H9 (cell line): Measurements from ENCODE around the gene PP2D1. TPM values are rescaled to one million over a fixed set of nuclear protein-coding genes. Genes with fewer than 3 reads are reported as not detected.

Experiments used
- DNase-seq: peaks from one replicate; pipeline ENCODE4 v3.0.0-alpha.2; 2017
- H2AFZ ChIP-seq: one replicate; pipeline ENCODE4 v1.6.1; 2013; ENCODE audit warnings: mild to moderate bottlenecking, low read length, control low read depth, moderate library complexity
- H2AK5ac ChIP-seq: 2 replicates; pipeline ENCODE4 v1.6.1; 2013; ENCODE audit warnings: low read length, control low read depth, mixed read lengths; ENCODE audit not compliant: insufficient read length
- H2BK120ac ChIP-seq: one replicate; pipeline ENCODE4 v1.6.1; 2013; ENCODE audit warnings: low read depth, mild to moderate bottlenecking, low read length, control low read depth, inconsistent platforms; ENCODE audit not compliant: poor library complexity, severe bottlenecking
- H2BK12ac ChIP-seq: 2 replicates; pipeline ENCODE4 v1.6.1; 2013; ENCODE audit warnings: low read length, control low read depth, mixed read lengths, low read depth; ENCODE audit not compliant: insufficient read length
- H2BK15ac ChIP-seq: 2 replicates; pipeline ENCODE4 v1.6.1; 2013; ENCODE audit warnings: low read depth, low read length, control low read depth
- H2BK20ac ChIP-seq: one replicate; pipeline ENCODE4 v1.6.1; 2013; ENCODE audit warnings: low read depth, mild to moderate bottlenecking, low read length, control low read depth, inconsistent platforms; ENCODE audit not compliant: poor library complexity, severe bottlenecking
- H2BK5ac ChIP-seq: 2 replicates; pipeline ENCODE4 v1.6.1; 2013; ENCODE audit warnings: low read length, control low read depth, mixed read lengths; ENCODE audit not compliant: insufficient read length
- H3K14ac ChIP-seq: 2 replicates; pipeline ENCODE4 v1.6.1; 2013; ENCODE audit warnings: low read length, control low read depth; ENCODE audit not compliant: insufficient read depth
- H3K18ac ChIP-seq: 2 replicates; pipeline ENCODE4 v1.6.1; 2013; ENCODE audit warnings: low read depth, mild to moderate bottlenecking, mixed read lengths, low read length, control low read depth; ENCODE audit not compliant: insufficient read length
- H3K23ac ChIP-seq: 2 replicates; pipeline ENCODE4 v1.6.1; 2013; ENCODE audit warnings: low read length, control low read depth, mixed read lengths, low read depth; ENCODE audit not compliant: insufficient read length
- H3K23me2 ChIP-seq: 2 replicates; pipeline ENCODE4 v1.6.1; 2013; ENCODE audit warnings: low read depth, mild to moderate bottlenecking, mixed read lengths, low read length, control low read depth; ENCODE audit not compliant: insufficient read length, poor library complexity, severe bottlenecking
- H3K27ac ChIP-seq: 2 replicates; pipeline ENCODE4 v1.5.1; 2013; ENCODE audit warnings: low read length, control low read depth, mixed read lengths, low read depth; ENCODE audit not compliant: insufficient read length
- H3K27me3 ChIP-seq: 2 replicates; pipeline ENCODE4 v1.6.1; 2013; ENCODE audit warnings: low read length, control low read depth, inconsistent platforms; ENCODE audit not compliant: insufficient read depth
- H3K4ac ChIP-seq: 2 replicates; pipeline ENCODE4 v1.6.1; 2013; ENCODE audit warnings: low read depth, mild to moderate bottlenecking, control low read depth, inconsistent platforms, low read length, moderate library complexity
- H3K4me1 ChIP-seq: 2 replicates; pipeline ENCODE4 v1.6.1; 2013; ENCODE audit warnings: low read length, control low read depth, inconsistent platforms; ENCODE audit not compliant: insufficient read depth
- H3K4me2 ChIP-seq: 2 replicates; pipeline ENCODE4 v1.6.1; 2013; ENCODE audit warnings: low read length, control low read depth, mixed read lengths; ENCODE audit not compliant: insufficient read length, insufficient read depth
- H3K56ac ChIP-seq: 2 replicates; pipeline ENCODE4 v1.6.1; 2013; ENCODE audit warnings: low read depth, mild to moderate bottlenecking, mixed read lengths, low read length, control low read depth; ENCODE audit not compliant: insufficient read length
- H3K79me1 ChIP-seq: 2 replicates; pipeline ENCODE4 v1.6.1; 2013; ENCODE audit warnings: low read depth, mild to moderate bottlenecking, moderate library complexity, low read length, control low read depth, inconsistent platforms; ENCODE audit not compliant: insufficient read depth, poor library complexity, severe bottlenecking
- H3K79me2 ChIP-seq: 2 replicates; pipeline ENCODE4 v1.6.1; 2013; ENCODE audit warnings: low read length, control low read depth, inconsistent platforms; ENCODE audit not compliant: insufficient read depth
- H3K9ac ChIP-seq: 2 replicates; pipeline ENCODE4 v1.6.1; 2013; ENCODE audit warnings: low read length, control low read depth, mixed read lengths; ENCODE audit not compliant: insufficient read length; ENCODE audit errors: extremely low read depth
- H3K9me3 ChIP-seq: one replicate; pipeline ENCODE4 v1.6.1; 2013; ENCODE audit warnings: low read depth, low read length, inconsistent platforms; ENCODE audit not compliant: control insufficient read depth
- H3T11ph ChIP-seq: one replicate; pipeline ENCODE4 v1.6.1; 2013; ENCODE audit warnings: mild to moderate bottlenecking, low read length, control low read depth, inconsistent platforms
- H4K20me1 ChIP-seq: one replicate; pipeline ENCODE4 v1.6.1; 2013; ENCODE audit not compliant: control insufficient read depth, insufficient read length, insufficient read depth
- H4K5ac ChIP-seq: 2 replicates; pipeline ENCODE4 v1.6.1; 2013; ENCODE audit warnings: low read depth, mild to moderate bottlenecking, mixed read lengths, low read length, control low read depth; ENCODE audit not compliant: insufficient read length
- H4K8ac ChIP-seq: replicated peaks from 2 replicates; pipeline ENCODE4 v1.6.1; 2013; ENCODE audit warnings: low read length, control low read depth, mixed read lengths, low read depth; ENCODE audit not compliant: insufficient read length
- H4K91ac ChIP-seq: 2 replicates; pipeline ENCODE4 v1.6.1; 2013; ENCODE audit warnings: low read depth, mild to moderate bottlenecking, moderate library complexity, mixed read lengths, low read length, control low read depth; ENCODE audit not compliant: insufficient read length
- H3K27ac Mint-ChIP-seq, 3 experiments: 2 replicates in 2 of 3; 3 replicates in 1 of 3; pipeline ENCODE4 v1.8.0; 2020 to 2021; ENCODE audit warnings: mixed read lengths in 3 of 3, mild to moderate bottlenecking in 1 of 3, moderate library complexity in 1 of 3
- H3K27me3 Mint-ChIP-seq: 2 replicates; pipeline ENCODE4 v1.8.0; 2021; ENCODE audit warnings: low read depth, mild to moderate bottlenecking, moderate library complexity, mixed read lengths
- H3K36me3 Mint-ChIP-seq, 3 experiments: 2 replicates in 2 of 3; 3 replicates in 1 of 3; pipeline ENCODE4 v1.8.0; 2020 to 2021; ENCODE audit warnings: low read depth in 3 of 3, mixed read lengths in 3 of 3; ENCODE audit not compliant: insufficient read depth in 1 of 3
- H3K4me1 Mint-ChIP-seq, 2 experiments: 2 replicates each; pipeline ENCODE4 v1.8.0; 2020; ENCODE audit warnings: mixed read lengths in 2 of 2
- H3K4me3 Mint-ChIP-seq, 2 experiments: 2 replicates in 1 of 2; 3 replicates in 1 of 2; pipeline ENCODE4 v1.8.0; 2020 to 2021; ENCODE audit warnings: mild to moderate bottlenecking in 2 of 2, mixed read lengths in 2 of 2, moderate library complexity in 1 of 2
- H3K9me3 Mint-ChIP-seq, 2 experiments: 2 replicates in 1 of 2; 3 replicates in 1 of 2; pipeline ENCODE4 v1.8.0; 2020; ENCODE audit warnings: mild to moderate bottlenecking in 2 of 2, mixed read lengths in 2 of 2, moderate library complexity in 1 of 2
- WGBS: extraction: QIAGEN DNeasy Blood & Tissue Kit; methylation state at CpG from one replicate; pipeline ENCODE4 v1.1.7; 2013; ENCODE audit warnings: missing lambda C conversion rate, low lambda C conversion rate, mixed read lengths; ENCODE audit not compliant: insufficient read length; ENCODE audit errors: extremely low coverage; 5-methylcytosine and 5-hydroxymethylcytosine counted together
- total RNA-seq: library from RNA; stranded (reverse); gene quantifications from 2 replicates; pipeline ENCODE4 v1.2.1, GENCODE V29; 2021
- TF ChIP-seq, protein P1 (sequence below): fragments of 200-600 bp; sonication (generic); conservative IDR thresholded peaks from 3 replicates; pipeline ENCODE4 v1.8.0; 2021; ENCODE audit warnings: antibody characterized with exemption, mild to moderate bottlenecking

Gene PP2D1
- total RNA-seq, 1 experiment from 2014 or later: not detected

DNA sequence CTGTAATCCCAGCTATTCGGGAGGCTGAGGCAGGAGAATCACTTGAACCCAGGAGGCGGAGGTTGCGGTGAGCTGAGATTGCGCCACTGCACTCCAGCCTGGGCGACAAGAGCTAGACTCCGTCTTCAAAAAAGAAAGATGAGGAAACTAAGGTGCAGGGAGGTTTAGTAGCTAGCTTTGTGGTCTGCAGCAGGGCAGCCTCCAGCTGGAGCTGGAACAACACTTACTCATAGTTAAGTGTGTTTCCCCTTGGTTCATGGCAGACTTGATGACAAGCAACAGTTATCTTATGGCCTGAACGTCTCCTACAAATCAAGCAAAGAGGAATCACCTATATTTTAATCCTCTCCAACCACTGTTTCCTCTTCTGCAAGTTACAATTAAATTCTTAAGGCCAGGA, 40.8 kb upstream of the PP2D1 start:
- no peaks in the 10 kb centered on the region for H3K23me2 ChIP-seq
- H3K4me2 ChIP-seq: no peak overlapping the region
- H4K5ac ChIP-seq: no peak overlapping the region
- H2BK5ac ChIP-seq: no peak overlapping the region
- H2BK20ac ChIP-seq: no peak overlapping the region
- Mint-ChIP-seq H3K27me3 (no peaks in the 10 kb centered on the region), H3K9me3 (no peaks in the 10 kb centered on the region), H3K4me1 (peaks cover 3% of the 10 kb centered on the region in 2 experiments; a peak in 2 of 4 replicates), H3K36me3 (no peaks in the 10 kb centered on the region), H3K27ac (no peak overlapping the region), H3K4me3 (no peak overlapping the region)
- no peak overlapping the region for H2AFZ ChIP-seq
- H4K91ac ChIP-seq: no peak overlapping the region
- no peak for DNase-seq
- no peak overlapping the region for H4K8ac ChIP-seq
- no peak overlapping the region for H2BK15ac ChIP-seq
- no peak overlapping the region for H3K56ac ChIP-seq
- H4K20me1 ChIP-seq: no peaks in the 10 kb centered on the region
- H3K9me3 ChIP-seq: no peaks in the 10 kb centered on the region
- no peak overlapping the region for H3K27ac ChIP-seq
- TF ChIP-seq, protein P1, sequence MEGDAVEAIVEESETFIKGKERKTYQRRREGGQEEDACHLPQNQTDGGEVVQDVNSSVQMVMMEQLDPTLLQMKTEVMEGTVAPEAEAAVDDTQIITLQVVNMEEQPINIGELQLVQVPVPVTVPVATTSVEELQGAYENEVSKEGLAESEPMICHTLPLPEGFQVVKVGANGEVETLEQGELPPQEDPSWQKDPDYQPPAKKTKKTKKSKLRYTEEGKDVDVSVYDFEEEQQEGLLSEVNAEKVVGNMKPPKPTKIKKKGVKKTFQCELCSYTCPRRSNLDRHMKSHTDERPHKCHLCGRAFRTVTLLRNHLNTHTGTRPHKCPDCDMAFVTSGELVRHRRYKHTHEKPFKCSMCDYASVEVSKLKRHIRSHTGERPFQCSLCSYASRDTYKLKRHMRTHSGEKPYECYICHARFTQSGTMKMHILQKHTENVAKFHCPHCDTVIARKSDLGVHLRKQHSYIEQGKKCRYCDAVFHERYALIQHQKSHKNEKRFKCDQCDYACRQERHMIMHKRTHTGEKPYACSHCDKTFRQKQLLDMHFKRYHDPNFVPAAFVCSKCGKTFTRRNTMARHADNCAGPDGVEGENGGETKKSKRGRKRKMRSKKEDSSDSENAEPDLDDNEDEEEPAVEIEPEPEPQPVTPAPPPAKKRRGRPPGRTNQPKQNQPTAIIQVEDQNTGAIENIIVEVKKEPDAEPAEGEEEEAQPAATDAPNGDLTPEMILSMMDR: no peak
- no peaks in the 10 kb centered on the region for H3K27me3 ChIP-seq
- H3K79me2 ChIP-seq: no peaks in the 10 kb centered on the region
- no peak overlapping the region for H2AK5ac ChIP-seq
- no peak overlapping the region for H3K4ac ChIP-seq
- no peak overlapping the region for H2BK120ac ChIP-seq
- no CpG with 5 or more reads among the region's 7 CpGs for WGBS
- no peak overlapping the region for H3K9ac ChIP-seq
- H3K79me1 ChIP-seq: no peaks in the 10 kb centered on the region
- H3K4me1 ChIP-seq: no peaks in the 10 kb centered on the region; the same call in 1 of the 2 replicates
- H3K14ac ChIP-seq: no peak overlapping the region
- no peak overlapping the region for H3K23ac ChIP-seq
- no peak overlapping the region for H3K18ac ChIP-seq
- H3T11ph ChIP-seq: no peak overlapping the region
- H2BK12ac ChIP-seq: no peak overlapping the region
